ENCODE results near the gene GPC6.

GRCh38 chr13:93819331-93819890, 592.8 kb downstream of the GPC6 start:
- TF ChIP-seq POLR2A (IDR thresholded peaks at IDR 0.05; ENCODE audit: extremely low read depth, insufficient read length): no peak
- TF ChIP-seq, protein P1, sequence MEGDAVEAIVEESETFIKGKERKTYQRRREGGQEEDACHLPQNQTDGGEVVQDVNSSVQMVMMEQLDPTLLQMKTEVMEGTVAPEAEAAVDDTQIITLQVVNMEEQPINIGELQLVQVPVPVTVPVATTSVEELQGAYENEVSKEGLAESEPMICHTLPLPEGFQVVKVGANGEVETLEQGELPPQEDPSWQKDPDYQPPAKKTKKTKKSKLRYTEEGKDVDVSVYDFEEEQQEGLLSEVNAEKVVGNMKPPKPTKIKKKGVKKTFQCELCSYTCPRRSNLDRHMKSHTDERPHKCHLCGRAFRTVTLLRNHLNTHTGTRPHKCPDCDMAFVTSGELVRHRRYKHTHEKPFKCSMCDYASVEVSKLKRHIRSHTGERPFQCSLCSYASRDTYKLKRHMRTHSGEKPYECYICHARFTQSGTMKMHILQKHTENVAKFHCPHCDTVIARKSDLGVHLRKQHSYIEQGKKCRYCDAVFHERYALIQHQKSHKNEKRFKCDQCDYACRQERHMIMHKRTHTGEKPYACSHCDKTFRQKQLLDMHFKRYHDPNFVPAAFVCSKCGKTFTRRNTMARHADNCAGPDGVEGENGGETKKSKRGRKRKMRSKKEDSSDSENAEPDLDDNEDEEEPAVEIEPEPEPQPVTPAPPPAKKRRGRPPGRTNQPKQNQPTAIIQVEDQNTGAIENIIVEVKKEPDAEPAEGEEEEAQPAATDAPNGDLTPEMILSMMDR (IDR thresholded peaks at IDR 0.05; ENCODE audit: low read depth, low read length): no peak

Measured in NB4 (cell line).